ENCODE measurements around the gene LHX4.

The LHX4 gene

GRCh38 chr1:180210008-180210620, 19.9 kb upstream of the LHX4 start:
- Histone ChIP-seq H3K36me3 (no peaks in the 10 kb centered on the region), H3K4me3 (ENCODE audit: low read depth, low read length) (no peak overlapping the region), H3K4me1 (no peaks in the 10 kb centered on the region), H3K9me3 (no peaks in the 10 kb centered on the region), H3K27me3 (no peaks in the 10 kb centered on the region)
- TF ChIP-seq, protein P1, sequence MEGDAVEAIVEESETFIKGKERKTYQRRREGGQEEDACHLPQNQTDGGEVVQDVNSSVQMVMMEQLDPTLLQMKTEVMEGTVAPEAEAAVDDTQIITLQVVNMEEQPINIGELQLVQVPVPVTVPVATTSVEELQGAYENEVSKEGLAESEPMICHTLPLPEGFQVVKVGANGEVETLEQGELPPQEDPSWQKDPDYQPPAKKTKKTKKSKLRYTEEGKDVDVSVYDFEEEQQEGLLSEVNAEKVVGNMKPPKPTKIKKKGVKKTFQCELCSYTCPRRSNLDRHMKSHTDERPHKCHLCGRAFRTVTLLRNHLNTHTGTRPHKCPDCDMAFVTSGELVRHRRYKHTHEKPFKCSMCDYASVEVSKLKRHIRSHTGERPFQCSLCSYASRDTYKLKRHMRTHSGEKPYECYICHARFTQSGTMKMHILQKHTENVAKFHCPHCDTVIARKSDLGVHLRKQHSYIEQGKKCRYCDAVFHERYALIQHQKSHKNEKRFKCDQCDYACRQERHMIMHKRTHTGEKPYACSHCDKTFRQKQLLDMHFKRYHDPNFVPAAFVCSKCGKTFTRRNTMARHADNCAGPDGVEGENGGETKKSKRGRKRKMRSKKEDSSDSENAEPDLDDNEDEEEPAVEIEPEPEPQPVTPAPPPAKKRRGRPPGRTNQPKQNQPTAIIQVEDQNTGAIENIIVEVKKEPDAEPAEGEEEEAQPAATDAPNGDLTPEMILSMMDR (IDR thresholded peaks at IDR 0.05; ENCODE audit: low read depth, low read length), result no peak
- DNase-seq, result no peak

GRCh38 chr1:180211156-180211859, 18.8 kb upstream of the LHX4 start:
- H3K4me3 ChIP-seq (ENCODE audit: low read depth, low read length), result no peak overlapping the region
- no peak for DNase-seq
- TF ChIP-seq, protein P1 (IDR thresholded peaks at IDR 0.05; ENCODE audit: low read depth, low read length), result no peak

DNA sequence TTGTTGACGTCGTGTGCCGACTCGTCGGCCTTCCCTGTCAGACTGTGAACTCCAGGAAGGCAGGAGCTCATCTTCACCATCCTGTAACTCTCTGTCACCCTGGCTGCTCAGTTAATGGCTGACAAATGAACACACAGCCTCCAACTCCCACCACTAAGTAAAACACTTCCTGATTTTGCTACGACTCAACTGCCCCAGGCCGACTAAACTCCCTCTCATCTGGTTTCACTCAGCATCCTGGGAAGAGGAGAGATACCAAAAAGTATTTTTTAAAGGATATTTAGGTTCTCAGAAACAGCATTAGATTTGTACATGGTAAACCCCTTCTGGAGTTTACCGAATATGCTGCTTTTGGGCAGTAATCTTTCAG, 18.2 kb upstream of the LHX4 start:
- TF ChIP-seq, protein P1 (IDR thresholded peaks at IDR 0.05; ENCODE audit: low read depth, low read length), result no peak

More at GRCh38 chr1:180211156-180211859, 18.8 kb upstream of the LHX4 start:
- H3K4me1 ChIP-seq, result no peaks in the 10 kb centered on the region
- H3K36me3 ChIP-seq, result no peaks in the 10 kb centered on the region
- H3K27me3 ChIP-seq, result no peaks in the 10 kb centered on the region
- no peaks in the 10 kb centered on the region for H3K9me3 ChIP-seq

DNA sequence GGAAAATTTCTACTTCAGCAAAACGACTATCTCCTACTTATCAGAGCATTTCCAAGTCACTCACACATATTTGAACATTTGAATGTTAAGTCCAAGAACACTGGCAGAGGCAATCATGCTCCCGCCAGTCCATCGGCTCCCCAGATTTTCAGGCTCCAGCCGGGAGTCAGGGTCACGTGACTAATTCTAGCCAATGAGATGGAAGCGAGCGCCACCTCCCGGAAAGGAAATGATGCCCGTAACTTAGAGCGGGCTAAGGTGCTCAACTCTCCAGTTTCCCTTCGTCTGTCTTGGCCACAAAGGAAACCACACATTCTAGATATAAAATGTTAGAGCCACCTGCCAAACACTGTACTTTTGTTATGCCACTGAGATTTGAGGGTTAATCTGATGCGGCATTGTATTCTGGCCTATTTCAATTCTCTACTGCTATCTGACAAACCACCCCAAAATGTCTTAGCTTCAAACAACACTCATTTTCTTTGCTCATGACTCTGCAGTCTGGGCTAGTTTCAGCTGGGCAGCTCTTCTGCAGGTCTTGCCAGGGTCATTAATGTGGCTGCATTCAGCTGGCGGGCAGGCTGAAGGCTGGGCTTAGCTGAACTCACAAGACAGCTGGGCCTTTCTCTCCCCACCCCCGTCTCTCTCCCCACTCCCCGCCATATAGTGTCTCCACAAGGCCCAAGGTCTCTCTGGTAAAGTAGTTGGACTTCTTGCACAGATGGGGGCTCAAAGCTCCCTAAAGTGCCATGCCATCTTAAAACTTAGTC, 16.5 kb upstream of the LHX4 start:
- no peaks in the 10 kb centered on the region for H3K9me3 ChIP-seq
- H3K36me3 ChIP-seq, result no peaks in the 10 kb centered on the region
- no peak for DNase-seq
- TF ChIP-seq, protein P1 (IDR thresholded peaks at IDR 0.05; ENCODE audit: low read depth, low read length), result no peak
- no peak overlapping the region for H3K4me3 ChIP-seq (ENCODE audit: low read depth, low read length)
- no peaks in the 10 kb centered on the region for H3K27me3 ChIP-seq
- no peaks in the 10 kb centered on the region for H3K4me1 ChIP-seq

More for the DNA sequence above, 18.2 kb upstream of the LHX4 start:
- no peak for DNase-seq
- Histone ChIP-seq H3K4me3 (ENCODE audit: low read depth, low read length) (no peak overlapping the region), H3K36me3 (no peaks in the 10 kb centered on the region), H3K9me3 (no peaks in the 10 kb centered on the region), H3K27me3 (no peaks in the 10 kb centered on the region), H3K4me1 (no peaks in the 10 kb centered on the region)

GRCh38 chr1:180215856-180216625, 14.0 kb upstream of the LHX4 start:
- TF ChIP-seq, protein P1 (IDR thresholded peaks at IDR 0.05; ENCODE audit: low read depth, low read length), result no peak
- Histone ChIP-seq H3K4me1 (no peaks in the 10 kb centered on the region), H3K9me3 (no peaks in the 10 kb centered on the region), H3K4me3 (ENCODE audit: low read depth, low read length) (no peak overlapping the region), H3K27me3 (no peaks in the 10 kb centered on the region), H3K36me3 (no peaks in the 10 kb centered on the region)
- no peak for DNase-seq

All from BE2C (cell line).